Measurements from ENCODE around the gene CLEC4M.
"Not testable (repeated sequence)": the region's sequence is repeated elsewhere in the genome, so short reads cannot be mapped to it uniquely, and the experiment has no call there.

The CLEC4M gene

GRCh38 chr19:7816040-7816439, 53.0 kb downstream of the CLEC4M start:
- not testable (repeated sequence) for DNase-seq

DNA sequence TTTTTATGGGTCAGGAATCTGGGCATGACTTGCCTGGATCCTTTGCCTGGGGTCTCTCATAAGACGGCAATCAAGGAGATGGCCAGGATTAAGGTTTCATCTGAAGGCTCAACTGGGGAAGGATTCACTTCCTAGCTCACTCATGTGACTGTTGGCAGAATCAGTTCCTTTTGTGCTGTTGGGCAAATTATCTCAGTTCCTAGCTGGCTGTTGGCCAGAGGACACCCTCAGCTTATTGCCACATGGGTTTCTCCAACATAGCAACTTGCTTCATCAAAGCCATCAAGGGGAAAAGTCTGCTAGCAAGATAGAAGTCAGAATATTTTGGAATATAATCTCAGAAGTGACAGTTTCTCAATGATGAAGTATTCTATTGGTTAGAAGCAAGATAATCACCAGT, 54.8 kb downstream of the CLEC4M start:
- no peak for DNase-seq

DNA sequence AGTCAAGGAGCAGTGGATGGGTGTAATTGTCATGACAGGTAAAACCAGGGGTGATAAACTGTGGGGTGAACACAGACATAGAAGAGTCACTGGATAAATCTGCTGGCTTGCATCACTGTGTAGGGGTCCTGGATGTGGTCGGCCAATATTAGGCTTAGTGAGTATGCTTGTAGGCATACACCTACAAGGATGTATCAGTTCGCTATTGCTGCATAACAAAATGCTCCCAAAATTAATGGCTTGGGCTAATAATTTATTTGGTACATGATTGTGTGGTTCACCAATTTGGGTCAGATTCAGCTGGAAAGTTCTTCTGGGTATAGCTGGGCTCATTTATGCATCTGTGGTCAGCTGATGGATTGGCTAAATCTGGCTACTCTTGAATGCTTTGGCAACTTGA, 55.8 kb downstream of the CLEC4M start:
- DNase-seq = no peak

Measured in COR-L47 (cell line).